Measurements from ENCODE around the gene STK24. TPM values are rescaled to one million over a fixed set of nuclear protein-coding genes. Genes with fewer than 3 reads are reported as not detected.
A peak's percentile ranks its signal among the peaks of the same experiment; 100 is the strongest.

Gene STK24
- total and polyA plus RNA-seq, 2 of the 8 experiments (the other 6 are each of a cell fraction or from before 2014, with no cell fraction given) = 62.8 to 143 TPM

- TF ChIP-seq CBX8 (IDR thresholded peaks at IDR 0.05; ENCODE audit: borderline replicate concordance, low read depth, low read length) (no peak), ASH2L (IDR thresholded peaks at IDR 0.05; ENCODE audit: low read length) (no peak), MAFK (IDR thresholded peaks at IDR 0.05; ENCODE audit: low read depth, low read length) (no peak), ATF2 (IDR thresholded peaks at IDR 0.05; ENCODE audit: low read length) (no peak), E2F6 (IDR thresholded peaks at IDR 0.05) (0 out of 2 replicates have a peak, but pooled peaks have one; percentile 22), SP4 (IDR thresholded peaks at IDR 0.05; ENCODE audit: low read length) (no peak)
- TF ChIP-seq, protein P1, sequence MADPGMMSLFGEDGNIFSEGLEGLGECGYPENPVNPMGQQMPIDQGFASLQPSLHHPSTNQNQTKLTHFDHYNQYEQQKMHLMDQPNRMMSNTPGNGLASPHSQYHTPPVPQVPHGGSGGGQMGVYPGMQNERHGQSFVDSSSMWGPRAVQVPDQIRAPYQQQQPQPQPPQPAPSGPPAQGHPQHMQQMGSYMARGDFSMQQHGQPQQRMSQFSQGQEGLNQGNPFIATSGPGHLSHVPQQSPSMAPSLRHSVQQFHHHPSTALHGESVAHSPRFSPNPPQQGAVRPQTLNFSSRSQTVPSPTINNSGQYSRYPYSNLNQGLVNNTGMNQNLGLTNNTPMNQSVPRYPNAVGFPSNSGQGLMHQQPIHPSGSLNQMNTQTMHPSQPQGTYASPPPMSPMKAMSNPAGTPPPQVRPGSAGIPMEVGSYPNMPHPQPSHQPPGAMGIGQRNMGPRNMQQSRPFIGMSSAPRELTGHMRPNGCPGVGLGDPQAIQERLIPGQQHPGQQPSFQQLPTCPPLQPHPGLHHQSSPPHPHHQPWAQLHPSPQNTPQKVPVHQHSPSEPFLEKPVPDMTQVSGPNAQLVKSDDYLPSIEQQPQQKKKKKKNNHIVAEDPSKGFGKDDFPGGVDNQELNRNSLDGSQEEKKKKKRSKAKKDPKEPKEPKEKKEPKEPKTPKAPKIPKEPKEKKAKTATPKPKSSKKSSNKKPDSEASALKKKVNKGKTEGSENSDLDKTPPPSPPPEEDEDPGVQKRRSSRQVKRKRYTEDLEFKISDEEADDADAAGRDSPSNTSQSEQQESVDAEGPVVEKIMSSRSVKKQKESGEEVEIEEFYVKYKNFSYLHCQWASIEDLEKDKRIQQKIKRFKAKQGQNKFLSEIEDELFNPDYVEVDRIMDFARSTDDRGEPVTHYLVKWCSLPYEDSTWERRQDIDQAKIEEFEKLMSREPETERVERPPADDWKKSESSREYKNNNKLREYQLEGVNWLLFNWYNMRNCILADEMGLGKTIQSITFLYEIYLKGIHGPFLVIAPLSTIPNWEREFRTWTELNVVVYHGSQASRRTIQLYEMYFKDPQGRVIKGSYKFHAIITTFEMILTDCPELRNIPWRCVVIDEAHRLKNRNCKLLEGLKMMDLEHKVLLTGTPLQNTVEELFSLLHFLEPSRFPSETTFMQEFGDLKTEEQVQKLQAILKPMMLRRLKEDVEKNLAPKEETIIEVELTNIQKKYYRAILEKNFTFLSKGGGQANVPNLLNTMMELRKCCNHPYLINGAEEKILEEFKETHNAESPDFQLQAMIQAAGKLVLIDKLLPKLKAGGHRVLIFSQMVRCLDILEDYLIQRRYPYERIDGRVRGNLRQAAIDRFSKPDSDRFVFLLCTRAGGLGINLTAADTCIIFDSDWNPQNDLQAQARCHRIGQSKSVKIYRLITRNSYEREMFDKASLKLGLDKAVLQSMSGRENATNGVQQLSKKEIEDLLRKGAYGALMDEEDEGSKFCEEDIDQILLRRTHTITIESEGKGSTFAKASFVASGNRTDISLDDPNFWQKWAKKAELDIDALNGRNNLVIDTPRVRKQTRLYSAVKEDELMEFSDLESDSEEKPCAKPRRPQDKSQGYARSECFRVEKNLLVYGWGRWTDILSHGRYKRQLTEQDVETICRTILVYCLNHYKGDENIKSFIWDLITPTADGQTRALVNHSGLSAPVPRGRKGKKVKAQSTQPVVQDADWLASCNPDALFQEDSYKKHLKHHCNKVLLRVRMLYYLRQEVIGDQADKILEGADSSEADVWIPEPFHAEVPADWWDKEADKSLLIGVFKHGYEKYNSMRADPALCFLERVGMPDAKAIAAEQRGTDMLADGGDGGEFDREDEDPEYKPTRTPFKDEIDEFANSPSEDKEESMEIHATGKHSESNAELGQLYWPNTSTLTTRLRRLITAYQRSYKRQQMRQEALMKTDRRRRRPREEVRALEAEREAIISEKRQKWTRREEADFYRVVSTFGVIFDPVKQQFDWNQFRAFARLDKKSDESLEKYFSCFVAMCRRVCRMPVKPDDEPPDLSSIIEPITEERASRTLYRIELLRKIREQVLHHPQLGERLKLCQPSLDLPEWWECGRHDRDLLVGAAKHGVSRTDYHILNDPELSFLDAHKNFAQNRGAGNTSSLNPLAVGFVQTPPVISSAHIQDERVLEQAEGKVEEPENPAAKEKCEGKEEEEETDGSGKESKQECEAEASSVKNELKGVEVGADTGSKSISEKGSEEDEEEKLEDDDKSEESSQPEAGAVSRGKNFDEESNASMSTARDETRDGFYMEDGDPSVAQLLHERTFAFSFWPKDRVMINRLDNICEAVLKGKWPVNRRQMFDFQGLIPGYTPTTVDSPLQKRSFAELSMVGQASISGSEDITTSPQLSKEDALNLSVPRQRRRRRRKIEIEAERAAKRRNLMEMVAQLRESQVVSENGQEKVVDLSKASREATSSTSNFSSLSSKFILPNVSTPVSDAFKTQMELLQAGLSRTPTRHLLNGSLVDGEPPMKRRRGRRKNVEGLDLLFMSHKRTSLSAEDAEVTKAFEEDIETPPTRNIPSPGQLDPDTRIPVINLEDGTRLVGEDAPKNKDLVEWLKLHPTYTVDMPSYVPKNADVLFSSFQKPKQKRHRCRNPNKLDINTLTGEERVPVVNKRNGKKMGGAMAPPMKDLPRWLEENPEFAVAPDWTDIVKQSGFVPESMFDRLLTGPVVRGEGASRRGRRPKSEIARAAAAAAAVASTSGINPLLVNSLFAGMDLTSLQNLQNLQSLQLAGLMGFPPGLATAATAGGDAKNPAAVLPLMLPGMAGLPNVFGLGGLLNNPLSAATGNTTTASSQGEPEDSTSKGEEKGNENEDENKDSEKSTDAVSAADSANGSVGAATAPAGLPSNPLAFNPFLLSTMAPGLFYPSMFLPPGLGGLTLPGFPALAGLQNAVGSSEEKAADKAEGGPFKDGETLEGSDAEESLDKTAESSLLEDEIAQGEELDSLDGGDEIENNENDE (IDR thresholded peaks at IDR 0.05; ENCODE audit: insufficient replicate concordance, low read length) = no peak
Observed at GRCh38 chr13:98445340-98446233, 131.3 kb downstream of the STK24 start (continued).
